ENCODE data around the gene TSPAN12.
"Not testable (repeated sequence)": the region's sequence is repeated elsewhere in the genome, so short reads cannot be mapped to it uniquely, and the experiment has no call there.

TSPAN12 gene, protein sequence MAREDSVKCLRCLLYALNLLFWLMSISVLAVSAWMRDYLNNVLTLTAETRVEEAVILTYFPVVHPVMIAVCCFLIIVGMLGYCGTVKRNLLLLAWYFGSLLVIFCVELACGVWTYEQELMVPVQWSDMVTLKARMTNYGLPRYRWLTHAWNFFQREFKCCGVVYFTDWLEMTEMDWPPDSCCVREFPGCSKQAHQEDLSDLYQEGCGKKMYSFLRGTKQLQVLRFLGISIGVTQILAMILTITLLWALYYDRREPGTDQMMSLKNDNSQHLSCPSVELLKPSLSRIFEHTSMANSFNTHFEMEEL
- total RNA-seq = 0 to 0.08 (median 0) reads per million in 4 donors

DNA sequence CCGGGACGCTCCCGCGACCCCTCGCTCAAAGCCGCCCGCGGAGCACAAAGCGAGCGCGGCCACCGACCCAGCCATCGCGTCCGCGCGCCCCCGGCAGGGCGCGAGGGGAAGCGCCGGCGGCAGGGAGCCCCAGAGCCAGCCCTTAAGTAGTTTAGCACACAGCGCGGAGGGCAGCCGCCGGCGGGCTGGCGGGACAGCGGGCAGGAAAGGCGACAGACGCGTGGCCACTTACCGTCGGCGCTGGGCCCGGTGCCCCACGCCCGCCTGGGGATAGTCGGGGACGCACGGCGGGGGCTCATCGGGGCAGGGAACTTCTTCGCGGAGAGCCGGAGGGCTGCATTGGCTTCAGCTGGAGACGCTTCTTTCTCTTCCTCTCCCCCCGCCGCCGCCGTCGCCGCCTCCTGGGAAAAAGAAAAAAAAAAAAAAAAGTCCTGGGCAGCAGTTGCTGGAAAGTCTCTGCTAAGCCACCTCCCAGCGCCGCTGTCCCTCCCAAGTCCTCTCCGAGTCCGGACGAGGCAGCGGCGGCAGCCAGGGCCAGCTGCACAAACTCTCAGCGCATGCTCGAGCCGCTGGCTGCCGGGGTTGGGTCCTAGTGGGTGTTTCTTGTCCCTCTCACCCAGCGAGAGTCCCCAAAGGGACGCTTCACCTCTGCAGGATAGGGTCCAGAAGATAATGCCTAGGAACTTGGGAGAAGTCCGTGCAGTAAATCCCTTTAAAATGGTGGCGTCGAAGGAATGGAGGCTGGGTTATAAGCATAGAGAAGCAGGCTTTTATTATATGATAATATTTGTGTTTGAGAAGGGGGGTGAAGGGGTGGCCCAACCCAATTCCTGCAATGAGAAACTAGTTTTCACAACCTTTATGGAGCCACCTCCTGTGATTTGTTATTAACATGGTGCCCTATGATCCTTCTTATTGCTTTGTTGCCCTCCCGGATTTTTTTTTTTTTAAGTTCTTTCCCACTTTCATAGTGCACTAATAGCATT, at the start of gene TSPAN12:
TSS of gene TSPAN12 (minus strand) at position 557 of the 986 bp plus-strand sequence. CDS start 1,381 bp downstream, outside the sequence.
- peak in 3 of 5 donors; percentile 11 to 45 (median 26) for DNase-seq

DNA sequence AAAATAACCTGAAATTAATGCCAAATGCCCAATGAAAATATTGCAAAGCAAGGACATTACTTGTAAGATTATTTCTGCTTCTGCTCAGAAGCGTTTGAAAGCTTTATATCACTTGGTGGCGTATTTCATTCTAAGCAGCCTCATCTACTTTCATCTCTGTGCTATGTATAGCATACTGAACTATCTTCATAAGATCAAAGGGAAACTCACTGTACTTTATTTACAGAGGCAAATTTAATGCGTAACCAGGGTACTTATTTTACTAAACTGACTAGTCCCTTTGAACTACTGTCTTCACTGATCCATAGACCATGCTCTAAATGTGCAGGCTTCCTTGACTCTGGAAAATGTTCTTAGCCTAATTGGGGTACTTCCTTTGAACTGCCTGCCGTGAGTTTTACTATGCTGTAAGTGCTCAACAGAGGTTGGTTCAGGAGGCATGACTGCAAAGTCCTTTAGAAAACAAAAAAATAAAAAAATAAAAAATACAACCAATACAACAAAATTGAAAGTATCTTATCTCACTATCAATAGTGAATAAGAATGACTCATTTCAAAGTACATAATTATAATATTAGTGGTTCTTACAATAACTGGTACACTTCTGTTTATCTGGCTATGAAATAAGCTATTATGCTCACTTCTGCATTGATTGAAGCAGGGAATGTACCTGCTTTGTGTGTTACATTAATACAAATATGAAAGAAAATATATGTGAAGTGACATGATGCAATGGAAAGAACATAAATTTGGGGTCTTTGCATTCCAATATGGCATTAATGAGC, 41.0 kb upstream of the TSPAN12 start:
- DNase-seq = no peak

DNA sequence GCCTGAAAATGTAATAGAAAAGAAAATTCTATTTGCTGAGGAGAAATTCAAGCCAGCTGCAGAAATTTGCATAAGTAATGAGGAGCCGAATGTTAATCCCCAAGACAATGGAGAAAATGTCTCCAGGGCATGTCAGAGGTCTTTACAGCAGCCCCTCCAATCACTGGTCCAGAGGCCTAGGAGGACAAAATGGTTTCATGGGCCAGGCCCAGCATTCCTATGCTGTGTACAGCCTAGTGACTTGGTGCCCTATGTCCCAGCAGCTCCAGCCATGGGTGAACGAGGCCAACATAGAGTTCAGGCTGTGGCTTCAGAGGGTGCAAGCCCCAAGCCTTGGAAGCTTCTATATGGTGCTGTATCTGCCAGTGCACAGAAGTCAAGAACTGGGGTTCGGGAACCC, 37.3 kb upstream of the TSPAN12 start:
- DNase-seq = not testable (repeated sequence)

- not testable (repeated sequence) for DNase-seq
These were observed 27.7 kb upstream of the TSPAN12 start for GRCh38 chr7:120885602-120886001.

- no peak for DNase-seq
These were observed 19.8 kb upstream of the TSPAN12 start for GRCh38 chr7:120877701-120878100.

DNA sequence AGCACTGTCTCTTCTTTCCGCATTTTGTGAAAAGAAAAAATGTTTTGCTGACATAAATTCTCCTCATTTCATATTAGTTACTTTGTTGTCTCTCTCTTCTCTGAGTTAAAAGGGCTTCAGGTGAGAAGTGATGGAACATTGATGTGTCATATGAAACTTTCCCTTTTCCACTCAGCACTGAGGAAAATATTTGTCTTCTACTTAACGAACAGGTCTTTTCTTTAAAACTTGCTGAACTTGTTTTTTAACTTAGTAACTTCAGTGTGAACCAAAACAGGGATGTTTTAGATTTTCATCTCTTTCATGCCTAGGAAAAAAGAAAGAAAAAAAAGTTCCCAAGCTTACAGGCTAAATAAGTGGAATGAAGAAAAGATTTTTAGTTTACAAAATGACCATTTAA, 19.0 kb upstream of the TSPAN12 start:
- DNase-seq = no peak

DNA sequence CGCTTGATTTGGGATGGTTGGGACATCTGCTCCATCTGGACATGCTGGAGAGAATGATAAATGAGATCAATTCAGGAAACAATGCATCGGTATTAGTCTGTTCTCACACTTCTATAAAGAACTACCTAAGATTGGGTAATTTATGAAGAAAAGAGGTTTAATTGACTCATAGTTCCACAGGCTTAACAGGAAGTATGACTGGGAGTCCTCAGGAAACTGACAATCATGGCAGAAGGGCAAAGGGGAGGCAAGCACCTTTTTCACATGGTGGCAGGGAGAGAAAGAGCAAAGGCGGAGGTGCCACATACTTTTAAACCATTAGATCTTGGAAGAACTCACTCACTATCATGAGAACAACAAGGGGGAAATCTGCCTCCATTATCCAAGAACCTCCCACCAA, 16.8 kb upstream of the TSPAN12 start:
- DNase-seq = no peak

- no peak for DNase-seq
These were observed 16.1 kb upstream of the TSPAN12 start for GRCh38 chr7:120874016-120874415.

GRCh38 chr7:120873401-120873800, 15.5 kb upstream of the TSPAN12 start:
- DNase-seq = no peak

- DNase-seq = no peak
These were observed 11.8 kb upstream of the TSPAN12 start for GRCh38 chr7:120869700-120870099.

DNA sequence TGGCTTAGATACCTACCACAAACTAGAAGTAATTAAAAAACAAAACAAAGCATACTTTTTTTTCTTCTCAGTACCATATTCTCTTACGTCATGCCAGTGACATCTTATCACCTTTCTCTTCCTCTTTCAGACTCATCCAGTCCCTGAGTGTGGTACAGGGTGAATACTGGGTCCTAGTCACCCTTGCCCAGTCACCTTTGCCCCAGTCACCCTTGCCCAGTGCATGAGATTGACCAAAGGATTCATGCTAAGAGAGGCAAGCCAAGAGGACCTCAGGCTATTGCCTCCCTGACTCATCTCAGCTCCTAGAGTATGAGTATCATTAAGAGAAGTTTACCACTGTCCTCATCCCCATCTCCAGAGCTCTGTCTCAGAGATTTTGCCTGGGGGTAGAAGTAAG, 10.0 kb upstream of the TSPAN12 start:
- no peak for DNase-seq

DNA sequence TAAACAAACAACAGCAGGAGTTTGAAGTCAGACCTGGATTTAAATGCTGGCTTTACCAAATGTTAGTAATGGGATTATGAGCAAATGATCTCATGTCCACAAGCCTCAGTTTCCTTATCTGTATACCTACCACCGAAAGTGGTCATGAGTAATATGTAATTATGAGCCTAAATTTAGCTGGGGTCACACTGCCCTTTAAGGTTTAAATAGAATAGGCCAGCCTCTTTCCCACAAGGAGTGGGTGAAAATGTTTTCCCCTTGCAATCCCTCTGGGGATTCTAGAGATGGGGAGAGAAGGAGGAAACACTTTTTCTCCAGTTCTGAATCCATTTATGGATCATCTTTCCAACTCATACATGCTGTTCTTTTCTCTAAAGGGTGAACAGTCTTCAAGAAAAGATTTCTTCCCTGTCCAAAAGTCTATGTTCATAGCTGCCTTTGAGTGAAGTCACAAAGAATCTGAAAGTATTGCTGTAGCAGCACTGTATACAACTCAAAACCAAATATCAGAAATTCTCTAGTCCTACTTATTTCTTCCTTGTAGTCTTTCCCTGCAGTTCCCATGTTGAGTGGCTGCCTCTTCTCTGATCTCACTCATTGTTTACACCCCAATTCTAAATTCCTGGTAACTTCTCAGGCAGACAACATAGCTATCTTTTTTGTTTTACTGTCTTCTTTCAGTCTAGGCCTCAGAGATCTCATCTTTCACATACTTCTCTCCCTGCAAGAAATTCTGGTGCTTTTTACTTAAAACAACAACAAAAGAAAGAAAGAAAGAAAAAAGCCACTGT, 7.4 kb upstream of the TSPAN12 start:
- no peak for DNase-seq

DNA sequence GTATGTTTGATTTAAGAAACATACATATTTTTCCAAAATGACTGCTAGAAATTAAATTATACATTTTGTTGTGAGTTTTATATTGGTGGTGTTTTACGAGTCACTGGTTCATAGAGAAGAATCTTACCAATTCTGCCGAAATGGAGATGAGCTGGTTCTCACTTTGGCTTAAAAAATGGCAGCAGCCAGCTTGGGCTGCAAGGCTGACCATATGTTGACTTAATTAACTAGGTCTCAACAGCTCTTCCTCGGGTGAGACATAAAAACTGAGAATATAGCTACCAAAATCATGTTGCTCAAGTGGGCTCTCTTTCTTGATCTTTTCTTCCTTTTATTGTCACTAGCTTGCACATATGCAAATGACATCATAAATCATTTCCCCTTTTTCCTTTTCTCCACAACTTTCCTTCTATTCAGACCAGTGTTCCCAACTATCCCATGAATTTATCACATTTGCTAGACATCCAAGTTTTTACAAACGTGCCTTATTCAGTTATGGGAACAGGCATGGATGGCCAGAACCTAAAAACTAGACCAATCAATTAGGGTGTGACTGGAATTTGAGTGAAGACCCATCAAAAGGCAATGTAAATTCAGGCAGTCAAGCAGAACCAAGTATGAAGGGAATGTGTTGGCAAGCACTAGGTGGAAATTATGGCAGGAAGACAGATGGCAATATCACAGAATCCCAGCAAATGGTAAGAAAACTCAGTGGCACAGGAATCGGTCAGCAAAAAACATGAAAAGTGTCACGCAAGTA, 6.4 kb upstream of the TSPAN12 start:
- DNase-seq = no peak

DNA sequence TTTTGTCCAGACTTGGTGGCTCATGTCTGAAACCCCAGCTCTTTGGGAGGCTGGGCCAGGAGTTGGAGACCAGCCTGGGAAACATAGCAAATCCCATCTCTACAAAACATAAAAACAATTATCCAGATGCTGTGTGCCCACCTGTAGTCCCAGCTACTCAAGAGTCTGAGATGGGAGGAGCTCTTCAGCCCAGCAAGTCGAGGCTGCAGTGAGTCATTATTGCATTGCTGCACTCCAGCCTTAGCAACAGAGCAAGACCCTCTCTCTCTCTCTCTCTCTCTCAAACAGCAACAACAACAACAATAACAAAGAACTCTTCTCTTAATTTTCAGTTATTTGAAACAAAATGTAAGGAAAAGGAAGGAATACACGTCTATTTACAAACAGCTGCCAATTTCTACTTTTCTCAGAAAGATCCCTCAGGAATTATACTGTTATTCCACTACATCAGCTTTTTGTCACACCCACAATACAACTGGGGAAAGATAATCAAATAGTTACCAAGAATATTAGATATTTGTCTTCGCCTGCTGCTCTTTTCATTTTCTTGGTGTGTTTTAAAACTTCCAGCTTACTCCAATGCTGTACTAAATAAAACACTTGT, 5.1 kb upstream of the TSPAN12 start:
- DNase-seq = no peak

DNA sequence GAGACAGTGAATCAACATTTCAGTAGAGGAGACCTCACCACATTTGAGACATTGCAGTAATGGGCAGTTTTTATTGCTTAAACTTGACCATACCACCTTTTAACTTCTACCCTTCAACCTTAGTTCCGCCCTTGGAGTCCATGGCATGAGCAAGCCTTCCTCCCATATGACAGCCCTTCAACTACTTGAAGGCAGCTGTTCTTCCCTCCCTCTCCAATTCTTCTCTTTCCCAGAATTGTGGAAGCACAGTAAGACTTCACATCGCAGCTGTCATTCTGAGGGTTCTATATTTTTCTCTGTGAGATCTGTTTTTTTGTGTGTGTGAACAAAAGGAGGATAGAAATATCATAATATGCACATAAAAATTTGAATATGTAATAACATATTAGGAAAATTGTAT, 2.2 kb upstream of the TSPAN12 start:
- no peak for DNase-seq

DNA sequence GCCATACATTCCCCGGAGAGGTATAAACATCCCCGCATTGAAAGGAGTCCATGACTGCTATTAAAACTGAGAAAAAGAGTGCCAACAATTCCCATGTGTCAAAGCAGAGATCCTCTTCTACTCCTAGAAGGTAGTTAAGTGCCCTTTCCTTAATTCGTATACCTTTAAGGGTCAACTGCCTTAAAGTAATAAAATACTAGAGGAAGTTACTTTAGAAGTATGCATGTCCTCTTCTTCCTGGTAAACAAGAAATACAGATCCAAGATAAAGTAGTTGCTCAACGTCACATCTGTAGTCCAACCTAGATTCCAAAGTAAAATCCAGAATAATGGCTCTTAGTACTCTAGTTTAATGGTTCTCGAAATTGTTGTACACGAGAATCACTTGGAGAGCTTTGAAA, 1.5 kb upstream of the TSPAN12 start:
- no peak for DNase-seq

- peak in 1 of 5 donors; percentile 1 for DNase-seq
These were observed 1.2 kb downstream of the TSPAN12 start for GRCh38 chr7:120856621-120857352.

- DNase-seq = no peak
These were observed 1.7 kb downstream of the TSPAN12 start for GRCh38 chr7:120856198-120856597.

DNA sequence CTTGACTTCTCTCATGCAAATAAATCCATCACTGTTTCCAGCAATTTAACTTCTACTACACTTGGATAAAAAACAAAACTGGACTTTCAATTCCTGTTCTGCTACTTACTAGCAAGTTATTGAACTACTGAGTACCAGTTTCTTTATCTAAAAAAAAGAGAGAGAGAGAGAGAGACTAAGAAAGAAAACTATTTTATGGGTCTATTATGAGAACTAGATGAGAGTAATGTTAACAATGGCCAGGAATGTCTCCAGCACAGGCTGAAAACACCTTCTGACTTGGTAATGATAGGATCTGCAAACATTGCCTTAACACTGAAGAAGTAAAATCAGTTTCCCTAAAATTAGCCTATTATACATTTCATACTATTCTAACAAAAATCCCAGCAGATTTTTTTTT, 5.2 kb downstream of the TSPAN12 start:
- no peak for DNase-seq

GRCh38 chr7:120843109-120843508, 14.8 kb downstream of the TSPAN12 start:
- DNase-seq = no peak
